UCSD-AML1 (cell line): Measurements from ENCODE around the gene C11orf65.

Experiments
- DNase-seq: peaks from one replicate; lab custom pipeline; 2025; ENCODE audit not compliant: unreplicated experiment; lab: John Stamatoyannopoulos, UW

The C11orf65 gene, protein sequence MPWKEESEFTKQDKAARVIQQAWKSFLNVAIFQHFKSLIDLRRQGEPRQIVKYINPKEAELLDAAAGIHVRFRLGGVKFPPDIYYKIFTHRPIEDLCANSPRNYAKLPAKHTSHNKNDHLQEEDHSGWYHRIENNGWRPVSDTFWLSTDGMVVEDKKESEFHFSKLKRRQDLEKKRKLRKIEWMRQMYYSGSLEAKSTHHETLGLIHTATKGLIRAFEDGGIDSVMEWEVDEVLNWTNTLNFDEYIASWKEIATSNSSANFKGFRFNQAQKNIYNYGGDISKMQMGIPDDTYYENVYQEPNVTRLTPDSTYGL

DNA sequence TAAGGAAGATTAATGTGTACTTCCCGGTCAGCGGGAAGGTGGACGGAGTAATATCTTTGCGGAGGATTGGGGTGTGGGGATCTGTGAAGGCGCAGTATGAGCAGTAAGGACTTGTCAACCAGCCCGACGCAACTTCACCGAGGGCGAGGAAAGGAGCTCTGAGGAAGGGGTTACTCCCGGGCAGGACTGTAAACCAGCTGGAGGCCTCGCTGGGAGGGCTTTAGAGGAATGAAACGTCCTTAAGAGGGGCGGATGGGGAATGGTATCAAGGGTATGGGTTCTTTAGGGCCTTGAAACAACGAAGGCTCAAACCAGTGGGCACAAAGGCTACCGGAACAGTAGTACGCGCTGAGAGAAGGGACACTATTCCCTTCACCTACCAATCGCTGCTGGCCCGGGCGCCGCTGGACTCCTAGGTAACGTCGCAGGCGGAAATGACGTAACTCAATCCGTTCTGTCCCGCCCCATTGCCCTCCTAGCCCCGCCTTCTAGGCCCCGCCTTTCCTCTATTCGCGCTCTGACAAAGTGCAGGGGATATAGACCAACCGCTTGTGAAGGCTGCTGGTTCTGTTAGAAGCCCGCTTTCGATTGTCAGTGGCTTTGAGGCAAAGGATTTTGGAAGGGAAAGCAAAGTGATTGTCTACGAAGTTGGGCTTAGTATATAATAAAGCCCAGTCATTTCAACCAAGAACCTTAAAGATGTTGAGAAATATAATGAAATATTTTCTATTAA, at the start of gene C11orf65:
Gene C11orf65, minus strand, starts transcription at position 439 of the 733 bp plus-strand sequence. CDS start 5,970 bp downstream, outside the sequence.
- peak; percentile 95 for DNase-seq

DNA sequence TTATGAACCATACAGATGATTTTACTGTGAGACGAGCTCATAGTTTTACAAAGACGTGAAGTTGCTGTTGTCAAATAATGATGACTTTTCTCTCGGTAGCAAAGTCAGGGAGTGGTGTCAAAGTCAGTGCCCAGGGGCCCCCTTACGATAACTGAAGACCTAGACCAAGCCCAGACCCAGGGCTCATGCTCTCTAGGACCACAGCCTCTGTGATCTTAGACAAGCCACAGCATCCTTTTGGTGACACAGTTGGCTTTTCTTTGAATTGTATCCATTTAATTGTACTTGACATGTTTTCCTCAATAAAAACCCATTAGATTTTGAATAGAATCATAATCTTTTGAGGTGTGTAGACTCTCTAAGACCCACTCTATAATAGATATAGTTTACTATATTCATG, 48.8 kb upstream of the C11orf65 start:
- DNase-seq = no peak

- DNase-seq = no peak
Measured at GRCh38 chr11:108512708-108513107, 45.4 kb upstream of the C11orf65 start.

DNA sequence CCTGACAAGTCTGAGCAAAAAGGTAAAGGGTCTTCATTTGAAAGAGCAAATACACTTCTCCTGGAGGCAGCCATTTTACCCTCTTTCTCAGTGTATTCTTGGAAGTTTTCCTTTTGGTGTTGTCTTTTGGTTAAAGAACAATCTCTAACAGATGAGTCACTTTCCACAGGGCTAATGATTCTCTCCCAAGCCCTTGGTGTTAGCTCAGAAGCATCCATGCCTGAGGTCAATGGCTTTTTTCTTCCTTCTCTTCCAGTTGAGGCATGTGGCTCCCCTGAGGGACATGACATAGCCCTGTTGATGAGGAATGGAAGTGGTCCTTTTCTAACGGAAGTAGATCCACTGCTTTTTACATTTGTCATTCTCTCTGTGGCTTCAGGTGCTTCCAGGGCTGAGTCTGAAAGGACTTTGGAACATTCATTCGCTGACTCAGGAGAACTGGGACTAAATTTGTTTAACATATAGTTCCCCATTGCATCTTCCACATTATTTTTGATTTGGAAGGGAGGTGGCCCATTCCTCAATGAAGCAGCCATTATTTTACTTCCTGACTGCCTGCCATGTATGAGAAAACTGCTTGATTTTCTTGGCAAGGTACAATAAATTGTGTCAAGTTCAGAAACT, 44.6 kb upstream of the C11orf65 start:
- DNase-seq = no peak

DNA sequence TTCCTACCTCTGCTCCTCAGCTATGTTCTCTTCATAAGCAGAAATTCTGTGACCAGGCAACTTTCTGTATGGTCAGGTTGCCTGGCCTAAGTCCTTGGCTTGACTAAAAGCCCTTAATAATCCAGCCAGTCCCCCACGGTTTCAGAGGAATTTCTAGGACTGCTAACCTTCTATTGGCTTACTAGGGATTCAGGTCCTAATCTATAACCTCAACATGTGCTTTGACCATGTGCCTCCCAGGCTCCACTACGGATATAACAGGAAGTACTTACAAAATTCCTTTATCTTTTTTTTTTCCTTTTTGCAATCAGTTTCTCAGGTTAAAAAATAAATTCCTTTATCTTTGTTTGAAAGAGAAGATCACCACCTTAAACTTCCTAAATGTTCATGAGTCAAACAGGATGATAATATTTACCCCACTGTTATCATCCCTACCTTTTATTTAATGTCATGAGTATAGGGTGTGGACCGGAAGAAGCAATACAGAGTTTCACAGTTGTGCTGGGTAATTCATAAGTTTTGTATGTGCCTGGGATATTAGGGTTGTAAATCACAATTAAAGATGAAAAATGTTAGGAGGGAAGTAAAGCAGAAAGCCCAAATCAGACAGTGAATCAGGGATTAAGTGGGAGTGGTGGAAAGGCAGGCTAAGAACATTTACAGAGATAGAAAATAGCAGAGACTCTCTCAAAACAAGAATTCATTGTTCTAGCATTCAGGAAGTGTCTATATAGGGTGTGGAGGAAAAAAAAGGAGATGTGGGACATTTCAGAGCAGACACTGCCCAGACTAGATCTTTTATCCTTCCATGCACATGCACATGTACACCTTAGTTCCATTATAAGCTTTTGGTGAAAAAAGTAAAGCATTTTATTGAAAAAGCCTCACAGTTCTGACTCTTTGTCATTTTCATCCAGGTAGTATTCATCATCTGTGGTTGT, 41.6 kb upstream of the C11orf65 start:
- no peak for DNase-seq

DNA sequence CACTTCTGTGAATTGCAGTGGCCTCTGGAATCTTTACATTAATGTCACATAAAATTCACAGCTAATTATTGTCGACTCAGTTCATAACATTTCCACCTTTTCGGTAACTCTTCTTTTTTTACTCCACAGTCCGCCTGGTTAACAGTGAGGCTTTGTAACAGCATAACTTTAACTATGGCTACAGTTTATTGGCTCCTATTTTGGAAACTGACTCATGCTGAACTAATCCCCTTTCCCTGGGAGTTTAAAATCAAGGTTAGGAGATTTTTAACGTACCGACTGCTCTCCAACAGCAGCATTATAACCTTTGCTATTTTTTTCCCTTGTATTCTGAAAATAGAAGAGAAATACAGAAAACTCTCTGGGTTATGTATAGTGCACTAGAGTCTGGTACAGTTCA, 34.1 kb upstream of the C11orf65 start:
- DNase-seq = no peak

GRCh38 chr11:108500721-108501120, 33.4 kb upstream of the C11orf65 start:
- no peak for DNase-seq

DNA sequence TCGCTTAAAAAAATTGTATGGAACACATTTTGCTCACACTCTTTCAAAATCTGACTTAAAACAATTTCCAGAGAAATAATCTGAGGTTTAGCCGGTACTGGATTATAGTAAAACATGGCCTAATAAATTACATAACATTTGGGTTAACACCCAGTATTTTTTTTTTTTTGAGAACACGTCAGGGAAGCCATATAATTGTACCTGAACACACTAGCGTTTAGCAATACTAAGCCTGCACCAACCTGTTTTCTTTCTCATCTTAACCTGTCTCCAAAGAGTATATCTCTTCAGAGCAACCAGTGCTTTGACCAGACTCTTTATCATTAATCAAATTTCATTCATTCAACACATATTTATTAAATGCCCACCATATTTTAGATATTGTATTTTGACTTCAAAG, 32.8 kb upstream of the C11orf65 start:
- no peak for DNase-seq

- no peak for DNase-seq
Measured at GRCh38 chr11:108498816-108499408, 31.6 kb upstream of the C11orf65 start.

- DNase-seq = peak; percentile 61
Measured at GRCh38 chr11:108498046-108498815, 30.9 kb upstream of the C11orf65 start, which contains the start of gene POGLUT3. Gene POGLUT3, minus strand, starts transcription at chr11:108498384. Its CDS starts 18 bp downstream, at chr11:108498366.

DNA sequence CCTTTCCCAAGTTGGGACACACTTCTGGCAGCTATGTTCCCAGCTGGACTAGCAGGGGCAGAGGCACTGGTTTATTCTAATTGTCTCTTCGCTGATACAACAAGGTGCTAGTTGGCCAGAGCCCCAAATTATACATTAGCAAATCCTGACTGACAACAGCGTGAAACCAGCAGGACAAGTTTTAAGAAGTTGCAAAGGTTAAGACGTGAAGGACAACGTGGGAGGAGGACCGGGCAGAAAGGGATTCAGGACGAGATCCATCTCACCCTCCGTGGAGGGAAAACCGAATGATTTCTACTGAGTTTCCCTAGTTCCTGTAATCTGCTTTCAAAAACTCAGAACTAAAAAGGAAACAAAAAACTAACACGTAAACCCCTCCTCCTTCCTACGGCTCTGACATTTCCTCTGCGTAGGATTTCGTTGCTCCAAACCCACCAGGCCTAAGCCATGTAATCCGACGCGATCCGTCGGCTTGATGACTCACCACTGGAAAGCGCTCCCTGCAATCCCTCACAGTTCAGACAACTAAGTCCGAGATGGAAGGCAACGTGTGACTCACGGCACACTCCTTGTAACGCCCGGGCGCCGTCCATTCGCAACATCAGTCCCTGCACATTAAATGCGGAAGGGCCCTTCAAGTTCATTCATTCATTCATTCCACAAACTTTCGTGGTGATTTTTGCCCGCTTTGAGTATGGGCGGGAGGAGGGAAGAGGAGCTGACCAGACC, 30.2 kb upstream of the C11orf65 start:
- DNase-seq = peak; percentile 84

- DNase-seq = no peak
Measured at GRCh38 chr11:108496643-108497256, 29.4 kb upstream of the C11orf65 start.

GRCh38 chr11:108495326-108495725, 28.0 kb upstream of the C11orf65 start:
- no peak for DNase-seq

GRCh38 chr11:108494182-108494581, 26.9 kb upstream of the C11orf65 start:
- DNase-seq = no peak

- DNase-seq = no peak
Measured at GRCh38 chr11:108491936-108492335, 24.6 kb upstream of the C11orf65 start.

- no peak for DNase-seq
Measured at GRCh38 chr11:108486828-108487227, 19.5 kb upstream of the C11orf65 start.

DNA sequence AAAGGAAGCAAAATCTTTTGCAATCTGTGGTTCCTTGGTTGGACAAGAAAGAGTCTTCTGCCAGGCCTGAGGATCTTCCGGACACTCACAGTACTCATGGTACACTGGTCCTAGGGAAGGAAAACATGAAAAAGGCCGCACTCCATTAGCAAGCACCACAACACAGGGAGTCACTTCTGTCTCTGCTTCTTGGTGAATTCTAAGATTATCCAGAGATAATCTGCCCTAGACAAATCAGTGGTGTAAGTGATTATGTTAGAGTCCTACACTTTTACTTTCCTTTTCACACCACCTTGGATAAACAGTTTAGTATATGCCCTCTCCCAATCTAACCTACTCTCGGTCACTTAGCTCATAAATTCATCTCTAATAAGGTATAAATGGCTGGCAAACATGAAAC, 19.0 kb upstream of the C11orf65 start:
- DNase-seq = no peak

DNA sequence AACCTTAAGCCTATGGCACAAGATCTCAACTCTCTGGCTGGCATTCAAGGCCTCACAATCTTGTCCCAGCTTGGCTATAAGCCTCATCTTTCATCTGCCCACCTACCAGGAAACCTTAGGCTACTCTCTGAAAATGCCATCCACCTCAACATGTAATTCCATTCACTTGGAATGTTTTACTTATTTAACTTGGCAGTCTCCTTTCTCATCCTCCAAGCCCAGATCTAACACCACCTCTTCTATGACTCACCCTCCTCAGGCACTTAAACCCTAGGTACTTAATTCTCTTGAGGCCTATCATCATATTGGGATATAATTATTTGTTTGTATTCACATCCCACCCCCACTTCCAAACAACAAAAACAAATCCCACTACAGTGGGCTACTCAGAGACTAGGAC, 15.8 kb upstream of the C11orf65 start:
- no peak for DNase-seq
